HG02610 (cell line): ENCODE data around the gene ZNF521.

Experiments
- ATAC-seq: cut with Tn5 transposase; IDR thresholded peaks from one replicate; pipeline ENCODE4 v1.9.1; 2021; ENCODE audit warnings: mild to moderate bottlenecking, moderate library complexity; ENCODE audit not compliant: unreplicated experiment

Gene ZNF521

DNA sequence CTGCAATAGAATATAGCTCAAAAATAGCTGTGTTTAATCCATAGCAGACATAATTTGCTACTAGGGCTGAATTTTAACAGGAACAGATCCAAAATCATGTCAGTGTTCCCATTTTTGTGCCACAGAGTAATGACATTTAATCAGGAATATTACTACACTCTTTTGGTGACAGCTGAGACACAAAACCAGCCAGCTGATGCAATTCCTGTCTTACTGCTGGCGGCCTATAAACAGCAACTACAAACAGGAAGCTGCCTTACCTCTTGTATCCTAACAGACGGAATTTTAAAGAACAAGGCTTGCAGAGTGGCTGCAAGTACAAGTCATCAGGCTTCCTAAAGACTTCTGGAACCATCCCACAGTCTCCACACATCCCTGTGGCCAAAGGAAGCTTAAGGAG, 218.1 kb downstream of the ZNF521 start:
- no peak for ATAC-seq

DNA sequence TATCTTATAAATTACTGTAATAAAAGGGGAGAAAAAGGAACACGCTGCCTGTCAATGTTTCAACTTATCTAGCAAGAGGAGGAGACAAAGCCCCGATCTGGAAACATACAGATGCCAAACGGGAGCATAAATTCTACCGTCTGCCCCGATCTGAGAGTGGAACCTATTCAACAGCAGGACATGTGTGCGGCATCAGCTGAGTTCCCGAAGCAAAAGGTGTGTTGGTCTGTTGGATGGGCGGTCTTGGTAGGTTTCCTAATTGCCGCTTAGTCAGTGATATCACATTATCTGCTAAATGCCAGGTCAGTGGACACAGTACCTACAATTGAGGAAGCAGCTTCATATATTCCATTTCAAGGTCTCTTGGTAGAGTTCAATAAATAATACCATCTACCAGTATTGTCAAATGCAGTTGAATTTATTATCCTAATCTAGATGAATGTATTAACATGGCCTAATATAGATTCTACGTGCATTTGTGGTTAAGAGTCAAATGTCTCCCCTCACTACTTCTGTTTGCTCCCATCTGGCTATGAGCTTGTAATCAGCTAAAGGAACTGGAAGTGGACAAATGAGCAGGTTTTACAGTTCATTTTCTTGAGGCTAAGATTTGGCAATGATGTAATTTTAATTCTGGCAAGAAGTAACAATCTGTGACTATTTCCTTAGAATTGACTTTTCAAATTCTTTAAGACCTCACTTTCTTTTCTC, 219.0 kb downstream of the ZNF521 start:
- ATAC-seq = no peak

DNA sequence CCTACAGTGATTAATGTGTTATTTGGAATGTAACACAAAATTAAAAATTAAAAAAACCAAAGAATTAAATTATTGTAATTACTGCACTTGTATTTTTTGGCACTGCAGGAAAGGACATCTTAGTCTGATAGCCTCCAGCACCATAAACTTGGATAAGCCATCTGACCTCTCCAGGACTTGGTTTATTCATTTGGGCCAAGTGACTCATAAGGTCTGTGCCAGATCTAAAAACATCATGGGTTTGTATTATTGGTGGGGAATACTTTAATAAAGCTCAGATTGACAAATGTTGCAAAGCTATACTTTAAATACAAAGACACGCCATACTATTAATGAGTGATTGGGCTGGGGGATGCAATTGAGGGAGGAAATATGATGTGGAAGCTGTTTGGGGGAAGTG, 225.2 kb downstream of the ZNF521 start:
- ATAC-seq = no peak

DNA sequence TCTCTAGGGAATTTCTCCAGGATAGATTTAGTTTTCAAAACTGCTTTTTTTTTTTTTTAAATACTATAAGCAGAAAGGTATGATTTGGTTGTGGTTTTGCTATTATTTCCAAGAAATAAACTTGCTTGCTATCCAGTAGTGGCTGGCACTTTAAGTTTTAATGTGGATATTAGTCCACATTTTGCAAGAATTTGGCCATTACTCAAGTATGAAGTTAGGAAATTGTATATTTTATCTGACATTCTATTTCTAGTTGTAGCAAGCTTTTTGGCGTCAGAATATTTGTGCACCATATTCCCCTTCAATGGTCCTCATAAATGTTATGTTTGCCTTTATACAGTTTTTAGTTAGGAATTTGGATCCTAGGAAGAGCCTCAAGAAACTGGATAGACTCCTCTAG, 226.3 kb downstream of the ZNF521 start:
- no peak for ATAC-seq

DNA sequence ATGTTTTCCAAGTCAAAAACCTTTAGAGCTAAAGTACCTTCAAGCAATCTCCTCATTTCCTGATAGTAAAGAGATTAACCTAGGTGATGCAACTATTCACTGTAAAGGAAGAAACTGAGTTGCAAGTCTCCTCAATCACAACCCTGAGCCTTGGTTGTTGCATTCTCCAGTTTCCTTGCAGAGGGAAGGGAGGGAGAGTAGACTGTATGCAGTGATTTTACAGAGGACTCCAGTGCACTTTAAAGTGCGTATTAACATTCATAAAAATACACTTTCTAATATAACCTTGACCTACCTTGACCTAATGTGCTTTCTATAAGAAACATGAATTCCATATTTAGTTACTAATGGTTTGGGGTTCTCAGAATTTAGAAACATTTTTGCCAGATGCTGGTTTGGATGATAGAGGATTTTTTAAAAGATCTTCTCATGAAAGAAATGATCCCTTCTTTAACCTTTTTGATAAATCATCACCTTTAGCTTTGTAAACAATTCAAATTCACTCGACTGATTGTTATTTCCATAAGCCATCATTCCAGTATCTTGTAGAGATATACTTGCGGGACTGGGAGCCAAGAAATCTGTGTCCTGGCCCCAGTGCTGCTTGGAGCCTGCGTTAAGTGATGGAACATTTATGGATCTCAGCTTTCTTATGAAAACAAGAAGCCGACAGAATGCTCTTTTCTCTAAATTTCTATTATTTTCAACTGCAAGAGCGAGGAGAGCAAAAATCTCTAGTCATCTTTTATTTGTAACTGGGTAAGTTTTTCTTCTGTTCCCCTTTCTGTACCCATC, 228.3 kb downstream of the ZNF521 start:
- no peak for ATAC-seq

DNA sequence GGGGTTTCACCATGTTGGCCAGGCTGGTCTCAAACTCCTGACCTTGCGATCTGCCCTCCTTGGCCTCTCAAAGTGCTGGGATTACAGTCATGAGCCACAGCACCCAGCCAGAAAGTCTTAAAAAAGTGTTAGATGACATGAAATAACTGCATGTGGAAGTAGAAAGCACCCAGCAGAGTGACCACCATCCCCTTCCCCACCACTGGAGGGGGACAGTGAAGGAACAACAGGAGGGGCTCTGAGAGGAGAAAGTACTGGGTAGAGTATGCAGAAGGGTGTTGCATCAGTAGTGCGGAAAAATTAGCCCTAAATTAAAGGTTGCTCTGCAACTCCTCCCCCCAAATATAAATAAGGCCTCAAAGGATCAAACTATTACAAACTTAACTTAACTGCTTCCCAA, 230.5 kb downstream of the ZNF521 start:
- no peak for ATAC-seq

DNA sequence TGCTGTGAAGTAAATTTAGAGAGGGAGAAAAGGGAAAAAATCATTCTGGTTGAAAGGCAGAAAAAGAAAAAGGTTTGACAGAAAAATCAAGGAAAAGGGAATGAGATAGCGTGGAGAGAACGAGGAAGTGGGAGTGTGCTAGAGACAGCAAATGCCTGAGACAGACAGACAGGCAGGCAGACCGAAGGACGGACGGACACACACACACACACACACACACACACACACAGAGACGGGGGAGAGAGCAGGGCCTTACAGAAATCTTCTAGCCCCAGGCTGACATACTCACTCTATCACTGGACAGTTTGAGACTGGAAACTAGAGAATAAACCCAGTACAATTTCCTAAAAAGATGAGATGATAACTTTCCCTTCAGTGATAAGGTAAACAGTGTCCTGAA, 238.4 kb downstream of the ZNF521 start:
- no peak for ATAC-seq

DNA sequence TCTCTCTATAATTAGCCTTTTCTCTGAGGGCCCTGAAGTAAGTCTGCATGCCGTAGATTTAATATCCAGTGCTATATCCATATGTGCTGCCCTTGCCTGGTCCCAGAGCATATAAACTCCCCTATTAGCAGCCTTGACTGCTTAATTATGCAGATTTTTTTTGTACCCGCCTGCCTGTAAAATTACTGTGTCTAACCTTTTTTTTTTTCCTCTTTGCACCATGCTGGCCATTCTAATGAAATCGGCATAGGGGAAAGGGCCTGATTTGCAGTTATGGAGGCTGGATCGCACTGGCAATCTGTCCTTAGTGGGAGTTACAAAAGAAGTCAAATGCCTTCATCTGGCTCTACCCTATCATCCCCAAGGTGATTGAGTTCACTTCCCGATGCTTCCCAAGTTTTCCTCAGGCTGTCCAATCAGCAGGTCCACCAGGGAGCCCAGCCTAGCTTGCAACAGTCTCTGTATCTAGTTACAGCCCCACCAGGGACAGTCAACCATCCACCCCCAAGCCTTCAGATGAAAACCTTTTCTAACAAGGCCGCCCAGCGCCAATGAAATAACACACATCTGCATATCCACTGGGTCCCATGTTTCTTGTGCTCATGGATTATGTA, 239.0 kb downstream of the ZNF521 start:
- no peak for ATAC-seq

DNA sequence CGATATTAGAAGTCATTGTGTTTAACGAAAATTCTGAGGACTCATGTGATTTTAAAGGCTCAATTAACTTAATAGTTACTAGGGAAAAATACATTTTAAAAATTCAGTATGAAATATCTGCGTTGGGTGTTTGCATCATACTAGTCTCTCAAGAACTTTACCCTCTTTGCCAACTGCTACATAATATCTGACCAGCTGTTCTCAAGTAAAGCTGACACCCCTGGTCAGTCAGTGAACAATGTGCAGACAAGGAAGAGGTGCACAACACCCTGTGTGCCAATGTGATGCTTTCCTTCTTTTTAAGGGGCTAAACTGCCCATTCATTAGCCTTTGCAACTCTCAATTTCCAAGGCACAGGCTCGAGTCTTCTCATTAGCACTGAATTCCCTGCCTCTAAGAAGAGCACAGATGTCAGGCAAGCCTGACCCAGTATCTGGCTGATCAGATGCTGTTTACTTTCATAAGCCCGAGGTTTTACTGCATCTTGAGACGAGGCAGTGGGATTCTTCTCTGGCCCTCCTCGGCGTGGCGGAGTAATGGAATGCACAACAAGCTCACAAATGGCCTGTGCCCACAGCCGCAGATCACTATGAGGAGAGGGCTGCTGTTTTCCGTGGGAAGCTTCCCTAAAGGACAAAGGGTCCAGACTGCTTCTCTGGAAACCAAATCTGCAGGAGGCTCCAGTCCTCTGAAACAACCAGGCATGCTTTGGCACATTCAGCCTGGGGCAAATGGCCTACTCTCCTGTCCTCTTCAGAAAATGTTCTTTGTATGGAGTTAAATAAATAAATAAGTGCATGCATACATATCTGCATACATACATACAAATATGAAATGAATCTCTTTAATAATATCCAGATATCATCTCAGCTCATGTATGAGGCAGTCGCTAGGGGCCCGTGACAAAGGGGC, 240.3 kb downstream of the ZNF521 start:
- ATAC-seq = no peak

DNA sequence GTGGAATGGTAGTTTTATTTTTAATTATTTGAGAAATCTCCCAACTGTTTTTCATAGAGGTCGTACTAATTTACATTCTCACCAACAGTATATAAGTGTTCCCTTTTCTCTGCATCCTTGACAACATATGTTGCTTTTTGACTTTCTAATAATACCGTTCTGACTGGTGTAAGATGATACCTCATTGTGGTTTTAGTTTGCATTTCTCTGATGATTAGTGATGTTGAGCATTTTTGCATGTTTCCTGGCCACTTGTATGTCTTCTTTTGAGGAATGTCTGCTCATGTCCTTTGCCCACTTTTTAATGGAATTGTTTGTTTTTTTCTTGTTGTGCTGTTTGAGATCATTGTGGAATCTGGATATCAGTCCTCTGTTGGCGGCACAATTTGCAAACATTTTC, 242.5 kb downstream of the ZNF521 start:
- no peak for ATAC-seq

DNA sequence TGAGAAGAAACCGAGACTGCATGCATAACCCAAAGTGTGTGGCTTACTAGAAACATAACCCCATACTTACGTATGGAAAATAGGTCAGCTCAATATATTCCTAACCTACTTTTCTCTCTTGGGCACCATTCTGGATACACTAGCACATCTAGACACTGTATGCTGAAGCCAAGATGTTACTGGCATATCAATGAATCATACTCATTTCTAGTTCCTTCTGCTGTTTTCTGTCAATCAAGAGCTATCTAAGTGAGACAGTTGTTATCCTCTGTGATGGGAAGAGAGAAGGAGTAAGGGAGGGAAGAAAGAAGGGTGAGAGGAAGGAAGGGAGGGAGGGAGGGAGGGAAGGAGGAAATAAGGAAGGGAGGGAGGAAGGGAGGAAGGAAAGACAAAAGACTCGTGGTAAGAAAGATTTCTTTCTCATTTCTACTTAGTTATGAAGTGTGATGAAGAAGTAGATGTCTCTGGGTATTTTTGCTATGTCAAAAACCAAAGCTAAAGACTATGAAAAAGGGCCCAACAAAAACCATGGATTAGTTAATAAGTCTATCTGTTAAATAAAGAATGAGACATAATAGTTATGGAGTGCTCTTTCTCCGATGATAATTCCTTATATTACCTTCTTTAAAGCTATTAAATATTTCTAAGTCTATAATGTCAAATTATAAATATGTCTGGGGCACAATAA, 248.4 kb downstream of the ZNF521 start:
- ATAC-seq = no peak

DNA sequence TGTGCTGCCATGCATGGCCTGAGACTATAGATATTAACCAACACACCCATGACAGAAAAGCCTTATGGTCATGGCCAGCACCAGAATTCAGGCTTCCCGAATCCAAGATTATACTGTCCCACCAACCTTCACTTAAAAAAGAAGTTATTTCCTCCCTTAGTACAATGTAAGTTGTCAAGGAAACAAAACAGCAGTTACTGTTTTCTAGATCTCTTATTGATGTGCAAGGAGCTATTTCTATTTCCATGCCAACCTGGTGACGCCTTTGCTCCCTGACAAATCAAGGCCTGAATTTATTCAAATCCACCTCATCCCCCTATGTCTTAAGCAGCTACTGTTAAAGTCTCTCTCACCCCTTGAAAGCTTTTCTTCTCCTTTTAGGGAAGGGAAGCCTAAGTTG, 249.3 kb downstream of the ZNF521 start:
- ATAC-seq = no peak

DNA sequence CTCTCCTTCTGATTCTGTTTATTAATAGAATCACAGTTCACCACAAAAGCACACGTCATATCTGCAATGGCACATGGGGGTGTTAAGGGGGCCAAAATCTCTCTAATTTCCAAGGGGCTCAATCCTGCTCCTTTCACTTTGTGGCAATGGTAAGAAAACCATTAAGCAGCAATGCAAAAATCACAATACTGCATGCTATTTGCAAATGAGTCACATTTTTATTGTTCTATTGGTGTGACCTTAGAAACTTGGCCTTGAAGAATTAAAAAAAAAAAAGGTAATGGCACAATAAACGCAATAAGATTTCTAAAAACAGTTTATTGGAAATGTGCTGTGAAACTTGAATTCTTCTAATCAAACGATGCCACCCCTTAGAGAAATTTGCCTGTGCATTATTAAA, 251.5 kb downstream of the ZNF521 start:
- no peak for ATAC-seq

DNA sequence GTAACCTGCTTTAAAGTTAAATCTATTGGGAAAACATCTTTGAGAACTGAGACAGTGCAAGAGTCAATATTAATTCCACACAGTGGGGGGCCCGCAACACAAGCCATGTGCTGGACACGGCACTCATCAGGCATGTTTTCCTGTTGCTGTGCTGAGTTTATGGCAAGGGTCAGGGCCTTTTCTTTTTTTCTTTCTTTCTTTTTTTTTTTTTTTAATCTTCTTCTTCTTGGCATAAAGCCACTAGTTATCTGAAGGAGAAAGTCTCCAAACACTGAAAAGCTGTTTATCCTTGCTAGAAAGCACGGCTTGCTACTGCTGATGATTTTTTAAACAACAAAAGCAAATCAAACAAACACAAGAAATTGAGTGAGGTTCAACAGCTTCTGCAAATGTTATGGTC, 252.1 kb downstream of the ZNF521 start:
- ATAC-seq = no peak

DNA sequence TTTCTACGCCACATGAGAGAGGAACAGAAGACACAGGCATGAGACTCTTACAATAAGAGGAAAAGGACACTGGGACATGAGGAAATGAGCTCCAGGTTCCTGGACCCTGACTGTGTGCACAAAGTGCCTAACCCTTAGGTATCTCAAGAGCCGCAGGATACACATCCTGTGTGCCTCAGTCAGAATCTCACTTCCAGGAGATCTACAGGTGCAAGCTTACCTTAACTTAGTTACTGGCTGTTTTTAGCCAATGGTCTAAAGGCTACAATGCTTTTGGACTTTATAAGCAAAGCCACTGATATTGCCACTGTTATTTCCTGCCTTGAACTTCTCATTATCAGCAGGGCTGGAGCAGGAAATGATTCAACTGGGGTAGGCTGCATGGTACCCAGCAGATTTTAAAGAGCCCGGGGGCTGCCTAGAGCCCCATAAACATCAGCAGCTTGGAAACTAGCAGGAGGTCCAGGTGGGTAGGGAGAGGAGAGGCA, 254.4 kb downstream of the ZNF521 start:
- no peak for ATAC-seq

DNA sequence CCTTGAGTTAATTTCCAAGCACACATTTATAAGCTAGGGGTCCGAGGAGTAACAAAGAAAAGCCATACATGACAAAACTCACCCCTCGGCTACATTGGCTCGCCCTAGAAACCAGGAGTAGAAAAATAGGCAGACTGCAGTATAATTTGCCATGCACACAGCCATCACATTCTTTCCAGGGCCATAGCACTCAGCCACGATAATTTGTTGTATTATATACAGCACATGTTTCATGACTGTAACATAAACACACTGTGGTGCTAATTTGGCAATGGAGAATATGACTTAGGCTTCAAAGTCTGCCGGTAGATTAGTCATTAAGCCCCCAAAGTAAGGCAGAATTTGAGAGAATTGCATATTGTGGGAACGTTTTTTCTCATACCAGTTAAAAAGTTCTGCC, 254.9 kb downstream of the ZNF521 start:
- ATAC-seq = no peak

DNA sequence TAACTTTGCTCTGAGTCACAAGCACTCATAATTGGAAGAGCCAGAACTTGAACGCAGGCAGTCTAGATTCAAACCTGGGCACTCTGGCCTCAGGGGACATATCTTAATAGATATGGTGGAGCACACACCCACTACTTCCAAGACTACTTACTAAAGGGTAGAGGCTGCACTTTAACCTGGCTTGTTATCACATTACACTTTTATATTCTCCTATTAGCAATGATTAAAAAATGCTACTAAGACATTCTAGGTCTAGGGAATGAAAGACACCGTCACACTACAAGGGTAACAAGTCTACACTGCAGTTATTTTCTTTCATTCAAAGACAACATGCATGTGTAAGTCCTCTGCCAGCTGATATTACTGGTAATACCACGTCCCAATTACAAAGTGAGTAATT, 258.8 kb downstream of the ZNF521 start:
- no peak for ATAC-seq

DNA sequence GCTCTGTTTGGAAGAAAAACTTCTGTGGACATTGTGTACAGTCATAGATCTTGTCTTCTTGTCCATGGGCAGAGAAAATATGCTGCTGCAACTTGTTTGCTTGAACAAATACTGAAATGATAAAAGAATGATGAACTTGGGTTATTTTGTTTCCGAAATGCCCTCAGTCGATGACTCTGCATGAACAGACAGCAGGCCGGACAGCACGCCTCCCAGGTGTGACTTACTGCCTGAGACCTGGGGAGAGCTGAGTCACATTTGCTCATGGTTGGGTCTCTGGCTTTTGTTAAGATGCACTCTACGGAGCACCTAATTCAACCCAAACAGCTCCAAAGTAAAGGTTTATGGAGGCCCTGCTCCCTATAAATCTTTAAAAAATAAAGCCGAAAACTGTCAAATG, 262.5 kb downstream of the ZNF521 start:
- no peak for ATAC-seq

DNA sequence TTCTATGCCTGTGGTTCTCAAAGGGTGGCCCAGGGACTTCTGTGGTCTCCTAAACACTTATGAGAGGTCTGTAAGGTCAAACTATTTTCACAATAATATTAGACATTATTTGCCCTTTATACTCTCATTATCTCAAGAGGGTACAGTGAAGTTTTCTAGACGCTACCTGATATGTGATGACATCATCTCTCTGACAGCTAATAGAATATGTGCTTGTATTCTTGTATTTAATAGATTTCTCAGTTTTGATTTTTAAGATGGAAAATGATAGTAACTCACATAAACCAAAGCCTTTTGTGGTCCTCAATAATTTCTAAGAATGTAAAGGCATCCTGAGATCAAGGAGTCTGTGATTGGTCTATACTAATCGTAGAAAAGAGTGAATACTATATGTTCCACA, 265.1 kb downstream of the ZNF521 start:
- ATAC-seq = no peak

DNA sequence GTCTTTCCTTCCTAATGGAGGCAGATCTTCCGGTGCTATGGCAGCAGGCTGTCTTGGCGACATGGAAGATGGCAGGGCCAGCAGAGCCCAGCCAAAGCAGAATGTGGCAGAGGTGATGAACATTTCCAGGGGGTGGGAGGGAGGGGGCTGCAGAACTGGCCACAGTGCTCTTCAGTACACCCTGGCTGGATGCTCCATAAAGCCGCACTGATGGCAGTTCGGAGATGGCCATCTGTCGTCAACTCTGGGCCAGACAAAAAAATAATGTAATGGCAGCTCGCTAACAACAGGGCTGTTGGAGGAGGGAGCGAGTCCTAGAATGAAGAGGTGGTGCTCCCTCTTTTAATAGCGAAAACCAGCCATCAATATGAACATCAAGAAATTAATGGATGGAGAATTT, 271.0 kb downstream of the ZNF521 start:
- no peak for ATAC-seq
